Measurements from ENCODE around the gene AGT.

Gene AGT

GRCh38 chr1:230709619-230710542 is 4.0 kb downstream of the AGT start:
- Histone ChIP-seq H3K9ac (ENCODE audit: low read depth, low read length) (no peak overlapping the region), H3K36me3 (ENCODE audit: insufficient read depth, low read length) (no peaks in the 10 kb centered on the region)

GRCh38 chr1:230708631-230709580 is 5.0 kb downstream of the AGT start:
- TF ChIP-seq EZH2 (IDR thresholded peaks at IDR 0.05; ENCODE audit: borderline replicate concordance, low read depth, low read length, severe bottlenecking) (no peak), CTCF (IDR thresholded peaks at IDR 0.05; ENCODE audit: borderline replicate concordance, extremely low read depth, low read length, poor library complexity, severe bottlenecking) (no peak)
- Histone ChIP-seq H3K4me2 (ENCODE audit: insufficient read depth, low read length) (no peak overlapping the region), H3K4me1 (ENCODE audit: insufficient read depth, low read length) (no peaks in the 10 kb centered on the region), H3K9ac (ENCODE audit: low read depth, low read length) (no peak overlapping the region), H3K27ac (ENCODE audit: low read length) (no peak overlapping the region), H2AFZ (ENCODE audit: low read depth, low read length) (no peak overlapping the region), H4K20me1 (ENCODE audit: insufficient read depth, low read length) (no peaks in the 10 kb centered on the region), H3K79me2 (ENCODE audit: insufficient read depth, low read length) (no peaks in the 10 kb centered on the region), H3K9me3 (ENCODE audit: insufficient read depth, low read length, severe bottlenecking) (no peaks in the 10 kb centered on the region), H3K36me3 (ENCODE audit: insufficient read depth, low read length) (no peaks in the 10 kb centered on the region), H3K27me3 (ENCODE audit: insufficient read depth, low read length, poor library complexity) (no peaks in the 10 kb centered on the region), H3K4me3 (ENCODE audit: low read depth in 1 of 2, low read length in 2 of 2) (no peak overlapping the region)
- no peak for DNase-seq
- no peak for ATAC-seq (ENCODE audit: insufficient read depth, low read depth)

More at GRCh38 chr1:230709619-230710542, 4.0 kb downstream of the AGT start:
- Histone ChIP-seq H3K9me3 (ENCODE audit: insufficient read depth, low read length, severe bottlenecking) (no peaks in the 10 kb centered on the region), H3K79me2 (ENCODE audit: insufficient read depth, low read length) (no peaks in the 10 kb centered on the region), H3K4me3 (ENCODE audit: low read depth in 1 of 2, low read length in 2 of 2) (no peak overlapping the region), H4K20me1 (ENCODE audit: insufficient read depth, low read length) (no peaks in the 10 kb centered on the region), H2AFZ (ENCODE audit: low read depth, low read length) (no peak overlapping the region), H3K27me3 (ENCODE audit: insufficient read depth, low read length, poor library complexity) (no peaks in the 10 kb centered on the region), H3K4me2 (ENCODE audit: insufficient read depth, low read length) (no peak overlapping the region), H3K27ac (ENCODE audit: low read length) (no peak overlapping the region), H3K4me1 (ENCODE audit: insufficient read depth, low read length) (no peaks in the 10 kb centered on the region)
- no peak for DNase-seq
- no peak for ATAC-seq (ENCODE audit: insufficient read depth, low read depth)
- TF ChIP-seq CTCF (IDR thresholded peaks at IDR 0.05; ENCODE audit: borderline replicate concordance, extremely low read depth, low read length, poor library complexity, severe bottlenecking) (no peak), EZH2 (IDR thresholded peaks at IDR 0.05; ENCODE audit: borderline replicate concordance, low read depth, low read length, severe bottlenecking) (no peak)

GRCh38 chr1:230707732-230708630 is 5.9 kb downstream of the AGT start:
- Histone ChIP-seq H3K36me3 (ENCODE audit: insufficient read depth, low read length) (no peaks in the 10 kb centered on the region), H3K4me2 (ENCODE audit: insufficient read depth, low read length) (no peak overlapping the region), H4K20me1 (ENCODE audit: insufficient read depth, low read length) (no peaks in the 10 kb centered on the region), H3K4me1 (ENCODE audit: insufficient read depth, low read length) (no peaks in the 10 kb centered on the region), H3K9ac (ENCODE audit: low read depth, low read length) (no peak overlapping the region), H3K27me3 (ENCODE audit: insufficient read depth, low read length, poor library complexity) (no peaks in the 10 kb centered on the region), H3K27ac (ENCODE audit: low read length) (no peak overlapping the region), H3K4me3 (ENCODE audit: low read depth in 1 of 2, low read length in 2 of 2) (no peak overlapping the region), H3K9me3 (ENCODE audit: insufficient read depth, low read length, severe bottlenecking) (no peaks in the 10 kb centered on the region), H3K79me2 (ENCODE audit: insufficient read depth, low read length) (no peaks in the 10 kb centered on the region), H2AFZ (ENCODE audit: low read depth, low read length) (no peak overlapping the region)
- DNase-seq, result no peak
- no peak for ATAC-seq (ENCODE audit: insufficient read depth, low read depth)
- TF ChIP-seq CTCF (IDR thresholded peaks at IDR 0.05; ENCODE audit: borderline replicate concordance, extremely low read depth, low read length, poor library complexity, severe bottlenecking), result no peak
- no peak for TF ChIP-seq EZH2 (IDR thresholded peaks at IDR 0.05; ENCODE audit: borderline replicate concordance, low read depth, low read length, severe bottlenecking)

All from DND-41 (cell line).